OCI-LY3 (cell line): Measurements from ENCODE around the gene KCNH6.

Source experiments
- H2AFZ ChIP-seq: fragments of 200-600, 300-600 bp; shearing (Covaris generic); 2 replicates; pipeline ENCODE4 v1.6.0; 2014; ENCODE audit warnings: antibody characterized with exemption, low read depth, low read length
- H3K27ac ChIP-seq: fragments of 200-600, 300-600 bp; sonication (generic); 2 replicates; pipeline ENCODE4 v1.5.1; 2014; ENCODE audit warnings: mild to moderate bottlenecking, low read length, moderate library complexity, mixed read lengths
- H3K27me3 ChIP-seq: fragments of 200-600, 300-600 bp; sonication (generic); 2 replicates; pipeline ENCODE4 v1.6.1; 2014; ENCODE audit warnings: low read depth, low read length, mixed read lengths
- H3K36me3 ChIP-seq: fragments of 200-600, 300-600 bp; sonication (generic); replicated peaks from 2 replicates; pipeline ENCODE3; 2014; ENCODE audit warnings: low read depth, low read length, mixed read lengths
- H3K4me1 ChIP-seq: fragments of 300-600, 200-600 bp; sonication (generic); 2 replicates; pipeline ENCODE4 v1.6.1; 2014; ENCODE audit warnings: low read length, mixed read lengths
- H3K4me2 ChIP-seq: fragments of 200-600, 300-600 bp; sonication (generic); 2 replicates; pipeline ENCODE4 v1.6.1; 2014; ENCODE audit warnings: low read length, mixed read lengths
- H3K4me3 ChIP-seq: fragments of 300-600, 200-600 bp; sonication (generic); 2 replicates; pipeline ENCODE4 v1.5.1; 2014; ENCODE audit warnings: antibody characterized with exemption, mild to moderate bottlenecking, low read length, moderate library complexity
- H3K79me2 ChIP-seq: fragments of 300-600, 200-600 bp; shearing (Covaris generic); 2 replicates; pipeline ENCODE4 v1.6.1; 2014; ENCODE audit warnings: mild to moderate bottlenecking, low read length, mixed read lengths
- H3K9ac ChIP-seq: fragments of 300-600, 200-600 bp; shearing (Covaris generic); 2 replicates; pipeline ENCODE4 v1.6.0; 2014; ENCODE audit warnings: mild to moderate bottlenecking, low read length, moderate library complexity
- H3K9me3 ChIP-seq: fragments of 200-600, 300-600 bp; shearing (Covaris generic); 2 replicates; pipeline ENCODE4 v1.6.1; 2014; ENCODE audit warnings: low read length, mixed read lengths; ENCODE audit not compliant: insufficient read depth
- H4K20me1 ChIP-seq: fragments of 200-600, 300-600 bp; sonication (generic); 2 replicates; pipeline ENCODE4 v1.6.1; 2016; ENCODE audit warnings: low read length, mixed read lengths; ENCODE audit not compliant: insufficient read depth
- CTCF ChIP-seq: fragments of 200-600, 300-600 bp; sonication (generic); IDR thresholded peaks from 2 replicates; pipeline ENCODE4 v1.5.1; 2014; ENCODE audit warnings: antibody characterized with exemption, low read length, low read depth
- EZH2phosphoT487 ChIP-seq: fragments of 200-600 bp; shearing (Covaris generic); IDR thresholded peaks from 2 replicates; pipeline ENCODE4 v1.6.1; 2018; ENCODE audit warnings: antibody characterized with exemption, mixed run types, low read depth

KCNH6 gene, protein sequence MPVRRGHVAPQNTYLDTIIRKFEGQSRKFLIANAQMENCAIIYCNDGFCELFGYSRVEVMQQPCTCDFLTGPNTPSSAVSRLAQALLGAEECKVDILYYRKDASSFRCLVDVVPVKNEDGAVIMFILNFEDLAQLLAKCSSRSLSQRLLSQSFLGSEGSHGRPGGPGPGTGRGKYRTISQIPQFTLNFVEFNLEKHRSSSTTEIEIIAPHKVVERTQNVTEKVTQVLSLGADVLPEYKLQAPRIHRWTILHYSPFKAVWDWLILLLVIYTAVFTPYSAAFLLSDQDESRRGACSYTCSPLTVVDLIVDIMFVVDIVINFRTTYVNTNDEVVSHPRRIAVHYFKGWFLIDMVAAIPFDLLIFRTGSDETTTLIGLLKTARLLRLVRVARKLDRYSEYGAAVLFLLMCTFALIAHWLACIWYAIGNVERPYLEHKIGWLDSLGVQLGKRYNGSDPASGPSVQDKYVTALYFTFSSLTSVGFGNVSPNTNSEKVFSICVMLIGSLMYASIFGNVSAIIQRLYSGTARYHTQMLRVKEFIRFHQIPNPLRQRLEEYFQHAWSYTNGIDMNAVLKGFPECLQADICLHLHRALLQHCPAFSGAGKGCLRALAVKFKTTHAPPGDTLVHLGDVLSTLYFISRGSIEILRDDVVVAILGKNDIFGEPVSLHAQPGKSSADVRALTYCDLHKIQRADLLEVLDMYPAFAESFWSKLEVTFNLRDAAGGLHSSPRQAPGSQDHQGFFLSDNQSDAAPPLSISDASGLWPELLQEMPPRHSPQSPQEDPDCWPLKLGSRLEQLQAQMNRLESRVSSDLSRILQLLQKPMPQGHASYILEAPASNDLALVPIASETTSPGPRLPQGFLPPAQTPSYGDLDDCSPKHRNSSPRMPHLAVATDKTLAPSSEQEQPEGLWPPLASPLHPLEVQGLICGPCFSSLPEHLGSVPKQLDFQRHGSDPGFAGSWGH

GRCh38 chr17:63523253-63523855 is at the start of gene KCNH6:
KCNH6 (plus strand) TSS chr17:63523358; CDS start chr17:63523414, 56 bp downstream.
- no peaks in the 10 kb centered on the region for H3K36me3 ChIP-seq
- H3K4me1 ChIP-seq = no peaks in the 10 kb centered on the region
- no peaks in the 10 kb centered on the region; the same call in 1 of the 2 replicates for H3K27me3 ChIP-seq
- no peak within 1 kb of the TSS for H3K4me3 ChIP-seq
- no peaks in the 10 kb centered on the region for H3K79me2 ChIP-seq
- no peaks in the 10 kb centered on the region for H3K9me3 ChIP-seq
- no peak within 1 kb of the TSS for H3K4me2 ChIP-seq
- no peak within 1 kb of the TSS for H3K9ac ChIP-seq
- TF ChIP-seq CTCF = no peak
- TF ChIP-seq EZH2phosphoT487 = no peak
- H2AFZ ChIP-seq = no peak within 1 kb of the TSS
- no peaks in the 10 kb centered on the region for H4K20me1 ChIP-seq
- H3K27ac ChIP-seq = no peak within 1 kb of the TSS

GRCh38 chr17:63474174-63474573 is 49.0 kb upstream of the KCNH6 start:
- H4K20me1 ChIP-seq = no peaks in the 10 kb centered on the region
- peaks cover 25% of the 10 kb centered on the region for H3K27me3 ChIP-seq
- H3K4me1 ChIP-seq = peaks cover 21% of the 10 kb centered on the region
- no peak overlapping the region for H3K4me2 ChIP-seq
- no peak overlapping the region for H3K9ac ChIP-seq
- TF ChIP-seq CTCF (no peak), EZH2phosphoT487 (no peak)
- H3K27ac ChIP-seq = no peak overlapping the region
- H3K36me3 ChIP-seq = no peaks in the 10 kb centered on the region
- H3K4me3 ChIP-seq = no peak overlapping the region
- H3K9me3 ChIP-seq = no peaks in the 10 kb centered on the region
- no peaks in the 10 kb centered on the region for H3K79me2 ChIP-seq
- no peak overlapping the region for H2AFZ ChIP-seq

DNA sequence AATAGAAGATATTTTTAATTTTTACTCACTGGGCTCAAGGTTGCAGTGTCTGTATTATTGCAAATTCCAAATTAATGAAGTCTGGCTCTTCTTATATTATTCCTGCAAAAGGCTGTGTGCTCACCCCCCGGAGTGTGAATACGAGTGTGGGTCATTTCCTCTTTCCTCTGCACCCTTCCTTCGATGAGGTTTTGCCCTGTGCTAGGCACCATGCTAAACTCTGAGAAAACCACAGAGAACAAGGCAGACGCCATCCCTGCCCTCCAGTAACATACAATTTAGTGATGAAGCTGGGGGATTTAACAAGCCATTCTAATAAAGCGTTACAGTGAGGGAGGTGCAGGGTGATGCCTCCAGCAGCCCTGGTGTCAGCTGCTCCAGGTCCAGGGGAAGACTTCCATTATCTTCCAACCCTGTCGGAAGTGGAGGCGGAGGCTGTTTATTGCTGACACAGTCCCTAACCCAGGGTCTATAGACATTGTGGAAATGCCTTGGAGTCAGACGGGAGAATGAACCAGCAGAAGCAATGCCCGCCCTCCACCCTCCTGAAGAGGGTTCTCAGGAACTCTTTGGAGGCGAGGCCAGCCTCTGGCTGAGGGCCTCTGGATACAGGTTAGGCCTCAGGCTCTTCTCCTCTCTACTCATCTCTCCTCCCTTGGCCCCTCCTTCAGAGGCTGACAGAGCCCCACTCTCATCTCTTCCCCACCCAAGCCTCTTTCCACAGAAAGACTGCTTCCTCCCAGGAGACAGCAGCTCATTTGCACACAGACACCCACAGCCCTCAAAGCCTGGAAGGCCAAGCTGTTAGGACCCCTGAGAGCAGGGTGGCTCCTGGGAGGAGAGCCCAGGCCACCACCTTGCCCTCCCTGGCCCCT is 48.3 kb upstream of the KCNH6 start:
- H3K27me3 ChIP-seq = peaks cover 25% of the 10 kb centered on the region
- no peaks in the 10 kb centered on the region for H3K36me3 ChIP-seq
- no peaks in the 10 kb centered on the region for H4K20me1 ChIP-seq
- TF ChIP-seq CTCF (no peak), EZH2phosphoT487 (no peak)
- H3K79me2 ChIP-seq = no peaks in the 10 kb centered on the region
- no peaks in the 10 kb centered on the region for H3K9me3 ChIP-seq
- no peak overlapping the region for H3K27ac ChIP-seq
- no peak overlapping the region for H3K4me2 ChIP-seq
- no peak overlapping the region for H3K9ac ChIP-seq
- H3K4me3 ChIP-seq = no peak overlapping the region
- H2AFZ ChIP-seq = no peak overlapping the region
- peaks cover 21% of the 10 kb centered on the region for H3K4me1 ChIP-seq
